ENCODE results near the gene ELAVL2.
"Not testable (repeated sequence)": the region's sequence is repeated elsewhere in the genome, so short reads cannot be mapped to it uniquely, and the experiment has no call there.

The ELAVL2 gene

GRCh38 chr9:23723672-23724071 lies 102.4 kb downstream of the ELAVL2 start:
- H3K4me3 ChIP-seq (ENCODE audit: control insufficient read depth, low read depth, low read length): no peak overlapping the region
- DNase-seq (ENCODE audit: low read depth): no peak
- TF ChIP-seq, protein P1, sequence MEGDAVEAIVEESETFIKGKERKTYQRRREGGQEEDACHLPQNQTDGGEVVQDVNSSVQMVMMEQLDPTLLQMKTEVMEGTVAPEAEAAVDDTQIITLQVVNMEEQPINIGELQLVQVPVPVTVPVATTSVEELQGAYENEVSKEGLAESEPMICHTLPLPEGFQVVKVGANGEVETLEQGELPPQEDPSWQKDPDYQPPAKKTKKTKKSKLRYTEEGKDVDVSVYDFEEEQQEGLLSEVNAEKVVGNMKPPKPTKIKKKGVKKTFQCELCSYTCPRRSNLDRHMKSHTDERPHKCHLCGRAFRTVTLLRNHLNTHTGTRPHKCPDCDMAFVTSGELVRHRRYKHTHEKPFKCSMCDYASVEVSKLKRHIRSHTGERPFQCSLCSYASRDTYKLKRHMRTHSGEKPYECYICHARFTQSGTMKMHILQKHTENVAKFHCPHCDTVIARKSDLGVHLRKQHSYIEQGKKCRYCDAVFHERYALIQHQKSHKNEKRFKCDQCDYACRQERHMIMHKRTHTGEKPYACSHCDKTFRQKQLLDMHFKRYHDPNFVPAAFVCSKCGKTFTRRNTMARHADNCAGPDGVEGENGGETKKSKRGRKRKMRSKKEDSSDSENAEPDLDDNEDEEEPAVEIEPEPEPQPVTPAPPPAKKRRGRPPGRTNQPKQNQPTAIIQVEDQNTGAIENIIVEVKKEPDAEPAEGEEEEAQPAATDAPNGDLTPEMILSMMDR (conservative IDR thresholded peaks at IDR 0.05; ENCODE audit: control insufficient read depth, insufficient read depth, low read depth, low read length): no peak

GRCh38 chr9:23723048-23723447 lies 103.0 kb downstream of the ELAVL2 start:
- not testable (repeated sequence) for H3K4me3 ChIP-seq (ENCODE audit: control insufficient read depth, low read depth, low read length); DNase-seq (ENCODE audit: low read depth)

GRCh38 chr9:23721466-23721865 lies 104.6 kb downstream of the ELAVL2 start:
- DNase-seq (ENCODE audit: low read depth): no peak
- TF ChIP-seq, protein P1 (conservative IDR thresholded peaks at IDR 0.05; ENCODE audit: control insufficient read depth, insufficient read depth, low read depth, low read length): no peak
- no peak overlapping the region for H3K4me3 ChIP-seq (ENCODE audit: control insufficient read depth, low read depth, low read length)

- TF ChIP-seq, protein P1 (conservative IDR thresholded peaks at IDR 0.05; ENCODE audit: control insufficient read depth, insufficient read depth, low read depth, low read length): no peak
- no peak for DNase-seq (ENCODE audit: low read depth)
- H3K4me3 ChIP-seq (ENCODE audit: control insufficient read depth, low read depth, low read length): no peak overlapping the region
These were observed 108.5 kb downstream of the ELAVL2 start for GRCh38 chr9:23717505-23717904.

DNA sequence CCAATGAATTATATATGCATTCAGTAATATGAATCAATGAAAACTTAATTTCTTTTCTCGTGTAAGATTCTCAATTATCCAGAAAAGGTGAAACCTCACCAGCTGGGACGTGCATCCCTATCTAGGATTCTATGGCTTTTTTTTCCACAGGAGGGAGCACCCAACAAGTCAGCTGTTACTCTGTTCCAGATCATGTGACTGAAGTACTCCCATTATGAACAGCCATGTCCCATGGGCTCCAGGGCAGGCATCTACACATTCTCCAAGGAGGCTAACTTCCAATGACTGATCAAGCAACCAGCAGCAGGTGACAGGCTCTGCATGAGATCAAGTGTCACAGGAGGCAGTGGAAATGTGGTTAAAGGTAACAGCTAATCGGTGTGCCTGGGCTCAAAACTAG lies 118.8 kb downstream of the ELAVL2 start:
- no peak overlapping the region for H3K4me3 ChIP-seq (ENCODE audit: control insufficient read depth, low read depth, low read length)
- TF ChIP-seq, protein P1 (conservative IDR thresholded peaks at IDR 0.05; ENCODE audit: control insufficient read depth, insufficient read depth, low read depth, low read length): no peak
- DNase-seq (ENCODE audit: low read depth): no peak

DNA sequence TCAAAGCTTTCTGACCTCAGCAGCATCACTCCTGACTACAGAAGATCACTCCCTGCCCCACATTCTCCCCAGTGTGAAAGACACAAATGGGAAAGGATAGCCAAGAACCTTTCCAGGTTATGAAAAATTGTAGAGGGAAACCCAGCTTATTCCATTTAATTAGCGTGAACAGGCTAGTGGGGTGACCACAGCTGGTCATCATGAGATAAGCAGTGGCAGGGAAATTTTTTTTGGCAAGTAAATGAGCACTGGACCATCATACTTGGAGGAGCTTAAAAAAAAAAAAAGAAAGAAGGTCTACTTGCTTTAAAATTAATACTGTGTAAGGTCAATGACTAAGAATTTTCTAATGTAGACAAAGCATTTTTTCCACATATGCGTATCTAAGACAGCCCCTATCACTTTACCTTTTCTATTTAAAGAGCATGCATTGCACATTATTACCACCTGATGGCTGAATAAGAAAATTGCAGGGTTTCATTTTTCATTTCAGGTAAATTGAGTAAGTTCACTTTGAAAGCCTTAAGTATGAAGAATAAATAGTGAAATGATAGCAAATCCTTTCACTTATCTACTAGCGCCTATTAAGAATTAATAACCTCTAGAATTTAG lies 123.6 kb downstream of the ELAVL2 start:
- H3K4me3 ChIP-seq (ENCODE audit: control insufficient read depth, low read depth, low read length): no peak overlapping the region
- no peak for DNase-seq (ENCODE audit: low read depth)
- TF ChIP-seq, protein P1 (conservative IDR thresholded peaks at IDR 0.05; ENCODE audit: control insufficient read depth, insufficient read depth, low read depth, low read length): no peak

DNA sequence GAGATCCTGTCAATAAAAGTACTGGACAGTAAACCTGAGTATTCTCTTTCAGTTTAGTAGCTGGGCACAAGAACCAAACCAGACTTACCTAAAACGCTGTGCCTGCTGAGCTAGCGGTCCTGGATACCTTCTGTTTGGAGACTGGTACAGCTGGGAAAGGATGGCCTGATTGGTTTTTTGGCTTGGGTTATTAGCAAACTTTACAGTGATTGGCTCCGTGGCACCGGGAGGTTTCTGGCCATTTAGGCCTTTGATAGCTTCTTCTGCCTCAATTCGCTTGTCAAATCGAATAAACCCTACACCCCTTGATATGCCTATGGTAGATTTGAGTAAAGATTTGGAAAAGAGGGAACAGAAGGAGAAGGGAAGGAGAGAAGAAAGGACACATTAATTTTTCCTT lies 124.7 kb downstream of the ELAVL2 start:
- H3K4me3 ChIP-seq (ENCODE audit: control insufficient read depth, low read depth, low read length): no peak overlapping the region
- DNase-seq (ENCODE audit: low read depth): no peak
- TF ChIP-seq, protein P1 (conservative IDR thresholded peaks at IDR 0.05; ENCODE audit: control insufficient read depth, insufficient read depth, low read depth, low read length): no peak
